NCI-H510A (cell line): ENCODE results near the gene MIGA2.
A peak's percentile ranks its signal among the peaks of the same experiment; 100 is the strongest.
"Not testable (repeated sequence)": the region's sequence is repeated elsewhere in the genome, so short reads cannot be mapped to it uniquely, and the experiment has no call there.

Source experiments
- DNase-seq: peaks from one replicate; lab custom pipeline; 2025; lab: John Stamatoyannopoulos, UW

The MIGA2 gene, protein sequence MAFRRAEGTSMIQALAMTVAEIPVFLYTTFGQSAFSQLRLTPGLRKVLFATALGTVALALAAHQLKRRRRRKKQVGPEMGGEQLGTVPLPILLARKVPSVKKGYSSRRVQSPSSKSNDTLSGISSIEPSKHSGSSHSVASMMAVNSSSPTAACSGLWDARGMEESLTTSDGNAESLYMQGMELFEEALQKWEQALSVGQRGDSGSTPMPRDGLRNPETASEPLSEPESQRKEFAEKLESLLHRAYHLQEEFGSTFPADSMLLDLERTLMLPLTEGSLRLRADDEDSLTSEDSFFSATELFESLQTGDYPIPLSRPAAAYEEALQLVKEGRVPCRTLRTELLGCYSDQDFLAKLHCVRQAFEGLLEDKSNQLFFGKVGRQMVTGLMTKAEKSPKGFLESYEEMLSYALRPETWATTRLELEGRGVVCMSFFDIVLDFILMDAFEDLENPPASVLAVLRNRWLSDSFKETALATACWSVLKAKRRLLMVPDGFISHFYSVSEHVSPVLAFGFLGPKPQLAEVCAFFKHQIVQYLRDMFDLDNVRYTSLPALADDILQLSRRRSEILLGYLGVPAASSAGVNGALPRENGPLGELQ

GRCh38 chr9:129036241-129036922 lies at the start of gene MIGA2:
Gene MIGA2 (plus strand): TSS chr9:129036626. CDS start chr9:129040595, 3,969 bp downstream.
- DNase-seq: peak; percentile 98

DNA sequence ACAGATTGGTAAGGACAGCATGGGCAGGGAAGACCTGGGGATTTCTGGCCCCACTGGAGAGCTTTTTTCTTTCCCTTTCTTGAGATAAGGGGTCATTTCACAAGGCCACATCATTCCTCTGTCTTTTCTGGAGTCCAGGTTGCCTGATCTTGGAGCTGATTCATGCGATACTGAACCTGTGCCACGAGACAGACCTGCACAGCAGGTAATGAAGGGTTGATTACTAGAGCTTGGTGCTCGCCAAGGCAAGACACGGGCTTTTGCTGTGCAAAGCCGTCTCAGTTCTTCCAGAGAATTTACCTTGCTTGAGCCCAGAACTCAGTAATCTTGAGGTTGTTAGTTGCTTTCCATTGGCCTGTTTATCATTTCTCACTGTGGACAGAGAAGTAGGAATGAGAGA lies 49.8 kb upstream of the MIGA2 start:
- no peak for DNase-seq

GRCh38 chr9:128987805-128988204 lies 48.6 kb upstream of the MIGA2 start:
- DNase-seq: no peak

- no peak for DNase-seq
Measured at GRCh38 chr9:128992995-128993394, 43.4 kb upstream of the MIGA2 start.

- DNase-seq: no peak
Measured at GRCh38 chr9:128995791-128996190, 40.6 kb upstream of the MIGA2 start.

- DNase-seq: no peak
Measured at GRCh38 chr9:128998462-128998861, 38.0 kb upstream of the MIGA2 start.

DNA sequence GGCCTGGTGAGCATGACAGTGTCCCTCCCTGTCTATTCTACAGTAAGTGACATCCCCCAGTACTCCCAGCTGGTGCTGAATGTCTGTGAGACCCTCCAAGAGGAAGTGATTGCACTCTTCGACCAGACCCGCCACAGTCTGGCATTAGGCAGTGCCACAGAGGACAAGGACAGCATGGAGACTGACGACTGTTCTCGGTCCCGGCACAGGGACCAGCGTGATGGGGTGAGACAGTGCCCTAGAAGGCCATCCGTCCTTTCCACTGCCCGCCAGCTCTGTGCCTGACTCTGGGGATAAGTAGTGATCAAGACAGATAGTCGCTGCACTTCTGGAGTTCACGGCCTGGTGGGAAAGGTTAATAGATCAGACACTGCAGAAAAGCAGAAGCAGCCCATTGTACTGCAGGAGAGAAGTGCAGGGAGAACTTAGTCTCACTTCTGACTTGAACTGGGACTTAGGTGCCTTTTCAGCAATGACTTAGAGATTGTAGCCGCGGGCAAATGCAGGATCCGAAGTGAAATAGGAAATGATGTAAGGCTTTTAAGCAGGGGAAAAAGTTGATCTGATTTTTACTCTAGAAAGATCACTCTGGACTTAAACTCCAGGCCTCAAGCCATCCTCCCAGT lies 36.7 kb upstream of the MIGA2 start:
- no peak for DNase-seq

DNA sequence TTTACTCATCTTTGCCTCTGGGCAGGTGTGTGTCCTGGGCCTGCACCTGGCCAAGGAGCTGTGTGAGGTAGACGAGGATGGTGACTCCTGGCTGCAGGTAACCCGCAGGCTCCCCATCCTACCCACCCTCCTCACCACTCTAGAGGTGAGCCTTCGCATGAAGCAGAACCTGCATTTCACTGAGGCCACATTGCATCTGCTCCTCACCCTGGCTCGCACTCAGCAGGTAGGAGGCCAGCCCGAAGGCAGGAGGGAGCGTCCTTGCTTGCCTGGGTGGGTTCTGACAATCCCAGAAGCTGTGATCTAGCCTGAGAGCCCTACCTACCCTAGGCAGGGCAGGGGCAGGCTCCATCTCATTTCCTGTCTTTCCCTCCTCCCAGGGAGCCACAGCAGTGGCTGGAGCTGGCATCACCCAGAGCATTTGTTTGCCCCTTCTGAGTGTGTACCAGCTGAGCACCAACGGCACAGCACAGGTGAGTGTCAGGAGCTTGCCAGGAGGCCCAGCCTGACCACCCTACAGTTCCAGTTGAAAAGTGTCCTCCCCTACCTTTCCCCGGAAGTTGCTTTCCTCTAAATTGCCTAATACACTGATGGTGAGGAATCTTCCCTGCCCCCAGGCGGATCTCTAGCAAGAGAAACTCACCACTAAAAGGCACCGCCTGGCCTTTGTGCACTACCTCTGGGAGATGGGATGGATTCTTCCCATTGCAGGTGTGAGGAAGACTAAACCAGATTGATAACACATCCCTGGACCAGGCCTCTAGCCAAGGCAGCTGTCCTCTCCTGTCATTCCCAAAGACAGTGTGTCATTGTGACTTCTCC lies 34.7 kb upstream of the MIGA2 start:
- no peak for DNase-seq

DNA sequence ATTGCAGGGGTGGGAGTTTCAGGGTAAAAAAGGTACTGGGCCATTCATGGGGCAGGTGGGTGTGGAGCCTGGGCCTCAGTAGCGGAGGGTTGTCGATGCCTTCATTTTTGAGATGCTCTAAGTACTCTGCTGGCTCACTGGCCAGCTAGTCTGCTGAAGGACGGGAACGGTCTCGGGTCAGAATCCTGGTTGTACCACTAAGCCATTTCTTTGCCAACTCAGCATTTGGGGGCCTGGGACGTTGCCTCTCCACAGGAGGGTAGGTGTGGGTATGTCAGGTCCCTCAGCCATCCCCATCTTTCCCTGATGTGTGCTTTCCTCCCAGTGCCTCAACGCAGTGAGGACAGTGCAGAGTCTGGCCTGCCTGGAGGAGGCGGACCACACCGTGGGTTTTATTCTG lies 33.4 kb upstream of the MIGA2 start:
- DNase-seq: no peak

- not testable (repeated sequence) for DNase-seq
Measured at GRCh38 chr9:129004173-129004572, 32.3 kb upstream of the MIGA2 start.

GRCh38 chr9:129005336-129005997 lies 31.0 kb upstream of the MIGA2 start:
- no peak for DNase-seq

- DNase-seq: peak; percentile 47
Measured at GRCh38 chr9:129006328-129007034, 29.9 kb upstream of the MIGA2 start.

DNA sequence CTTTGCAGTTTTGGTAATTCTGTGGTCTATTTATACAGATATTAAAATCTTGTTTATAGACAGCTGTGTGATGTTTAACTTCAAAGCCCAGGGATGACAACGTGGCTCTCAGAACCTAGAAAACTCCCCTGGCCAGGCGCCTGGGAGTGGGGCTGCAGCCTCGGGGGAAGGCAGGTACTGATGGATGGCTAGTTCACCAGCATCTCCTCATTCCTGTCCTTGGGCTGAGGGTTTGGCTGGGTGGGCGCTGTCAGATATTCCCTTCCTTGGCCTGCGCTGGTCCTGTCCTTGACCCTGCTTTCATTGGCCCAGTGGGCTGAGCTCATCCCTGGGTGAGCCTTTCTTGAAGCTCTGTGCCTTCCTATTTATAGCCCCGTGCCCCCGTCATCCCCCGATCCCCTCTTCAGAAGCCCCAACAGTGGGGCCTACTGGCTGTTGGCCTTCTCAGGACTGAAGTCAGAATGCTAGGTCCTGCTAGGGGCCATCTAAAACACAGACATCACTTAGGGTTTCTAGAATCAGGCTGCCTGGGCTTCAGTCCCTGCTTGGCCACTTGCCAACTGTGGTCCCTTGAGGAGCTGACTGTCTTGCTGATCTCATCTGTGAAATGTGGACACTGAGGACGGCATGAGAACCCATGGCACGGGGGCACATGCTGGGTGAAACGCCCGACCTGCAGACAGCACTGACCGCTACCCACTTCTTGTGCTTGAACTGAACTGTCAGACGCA lies 29.2 kb upstream of the MIGA2 start:
- DNase-seq: no peak

- no peak for DNase-seq
Measured at GRCh38 chr9:129007766-129008468, 28.5 kb upstream of the MIGA2 start.

GRCh38 chr9:129008469-129008965 lies 27.9 kb upstream of the MIGA2 start:
- no peak for DNase-seq

DNA sequence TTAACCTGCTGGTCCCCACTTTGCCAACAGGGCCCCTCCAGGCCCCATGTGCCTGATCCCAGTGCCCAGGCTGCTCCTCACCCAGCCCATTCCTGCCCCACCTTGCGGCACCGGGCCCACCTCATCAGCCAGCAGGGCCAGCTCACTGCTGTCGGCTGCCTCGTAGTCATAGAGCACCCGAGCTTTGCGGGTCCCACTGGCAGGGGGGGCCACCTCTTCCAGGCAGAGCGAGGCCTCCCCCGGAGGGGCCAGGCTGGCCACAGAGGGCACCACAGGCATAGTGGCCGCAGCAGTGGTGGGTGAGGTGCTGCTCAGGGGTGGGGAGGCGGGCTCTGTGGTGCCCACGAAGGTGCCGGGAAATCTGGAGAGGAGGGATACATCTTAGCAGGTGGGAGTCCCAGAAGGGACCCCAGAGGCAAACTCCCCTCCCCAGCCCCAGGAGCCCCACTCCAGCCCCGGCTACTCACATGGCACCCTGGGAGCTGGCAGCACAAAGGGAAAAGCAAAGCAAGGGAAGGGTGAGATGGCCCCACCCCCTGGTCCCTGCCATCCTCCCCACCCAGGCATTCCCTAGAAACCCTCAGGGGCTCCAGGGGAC lies 27.3 kb upstream of the MIGA2 start:
- no peak for DNase-seq

GRCh38 chr9:129009584-129010141 lies 26.8 kb upstream of the MIGA2 start:
- DNase-seq: no peak

GRCh38 chr9:129010267-129010975 lies 26.0 kb upstream of the MIGA2 start:
- no peak for DNase-seq
